Kidney (tissue), 14 donors: Measurements from ENCODE around the gene ZNF341. TPM values are rescaled to one million over a fixed set of nuclear protein-coding genes. Genes with fewer than 3 reads are reported as not detected.

ENCODE experiments used
- DNase-seq, 5 donors: peaks; one replicate each; pipeline ENCODE4 v3.0.0-alpha.2; 2013 to 2020
- FAIRE-seq: peaks from 2 replicates; lab custom pipeline; 2012; peaks lifted over from hg19 to GRCh38; lab: Jason Lieb, UNC
- H3K27ac ChIP-seq, 2 donors: one replicate each; pipeline ENCODE4 v1.7.0; 2013; ENCODE audit warnings: low read depth in 2 of 2, low read length in 2 of 2, inconsistent platforms in 1 of 2
- H3K27me3 ChIP-seq: one replicate; pipeline ENCODE4 v1.7.1; 2013; ENCODE audit warnings: low read length, inconsistent platforms; ENCODE audit not compliant: control insufficient read depth, insufficient read depth
- H3K36me3 ChIP-seq, 3 donors: one replicate each; pipeline versions ENCODE4 v1.7.0 to v1.7.1; 2013; ENCODE audit warnings: low read length in 3 of 3, control low read depth in 1 of 3, inconsistent platforms in 1 of 3; ENCODE audit not compliant: insufficient read depth in 3 of 3, control insufficient read depth in 2 of 3
- H3K4me1 ChIP-seq, 3 donors: one replicate each; pipeline versions ENCODE4 v1.7.0 to v1.7.1; 2013; ENCODE audit warnings: low read length in 3 of 3, inconsistent platforms in 1 of 3, low read depth in 1 of 3; ENCODE audit not compliant: control insufficient read depth in 2 of 3, insufficient read depth in 2 of 3
- H3K4me3 ChIP-seq, 3 donors: one replicate each; pipeline versions ENCODE4 v1.7.0 to v1.8.1; 2013; ENCODE audit warnings: low read length in 3 of 3, control low read depth in 1 of 3, inconsistent platforms in 1 of 3
- H3K9ac ChIP-seq, 3 donors: one replicate each; pipeline versions ENCODE4 v1.7.0 to v1.7.1; 2013; ENCODE audit warnings: low read length in 3 of 3, control low read depth in 1 of 3, inconsistent platforms in 1 of 3
- H3K9me3 ChIP-seq, 3 donors: one replicate each; pipeline versions ENCODE4 v1.7.0 to v1.7.1; 2013; ENCODE audit warnings: low read length in 3 of 3, control low read depth in 1 of 3, inconsistent platforms in 1 of 3; ENCODE audit not compliant: control insufficient read depth in 2 of 3, insufficient read depth in 1 of 3
- intact Hi-C: fragments of 100-400 bp; cut with DNase I; formaldehyde crosslinking; loops from one replicate; pipeline ENCODE4 v1.11.1; 2022
- polyA plus RNA-seq: library from polyadenylated mRNA; stranded (reverse); fragments of 350-450 nt; fragmentation: Illumina TruSeq; extraction: RNeasy Lipid Tissue Mini Kit (QIAGEN cat#74804); gene quantifications from one replicate; pipeline ENCODE4 v1.2.3, GENCODE V29; 2014; ENCODE audit warnings: low read depth, low replicate concordance; ENCODE audit not compliant: insufficient read depth
- total RNA-seq: library from RNA; stranded (reverse); fragmentation: NEBNext Ultra II Directional; extraction: Animal tissue kit (Norgen Biotek cat#: 25700); gene quantifications from one replicate; pipeline ENCODE4 v1.2.1, GENCODE V29; 2021
- TF ChIP-seq, protein P1 (sequence below): IDR thresholded peaks from 3 replicates; pipeline ENCODE4 v1.5.1; 2012; ENCODE audit warnings: mild to moderate bottlenecking, moderate library complexity, borderline replicate concordance; ENCODE audit not compliant: insufficient read depth; ENCODE audit errors: extremely low read depth
- donor health status: control.
- donor health status: control.
- donor health status: control.
- donor health status: control.
- donor health status: control.
- donor health status: DM: yes; HTN: yes; CAD: no.
- donor health status: Normal renal cell carcinoma (clear cell type).

Gene ZNF341
- total and polyA plus RNA-seq, 2 donors from 2014 or later, result 1.5 to 2.6 TPM

DNA sequence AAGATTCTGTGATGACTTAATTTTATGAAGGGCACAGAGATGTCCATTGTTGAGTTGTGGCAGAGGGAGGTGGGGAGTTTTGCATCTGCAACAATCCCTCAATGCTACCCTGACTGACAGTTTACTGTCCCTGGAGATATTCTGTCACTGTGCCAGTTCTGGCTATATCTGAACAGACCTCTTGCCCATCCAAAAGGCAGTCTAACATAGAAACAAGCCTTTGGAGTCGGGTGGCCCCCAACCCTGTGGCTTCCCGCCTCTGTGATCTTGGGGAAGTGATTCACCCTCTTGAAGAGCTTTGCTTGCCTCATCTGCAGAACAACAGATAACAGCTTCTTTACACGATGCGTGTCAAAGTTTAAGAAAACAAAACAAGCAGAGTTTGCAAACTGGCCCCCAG is 41.8 kb upstream of the ZNF341 start:
- Histone ChIP-seq H3K27me3 (no peaks in the 10 kb centered on the region), H3K9me3 (no peaks in the 10 kb centered on the region), H3K4me1 (peaks cover 0 to 6% (median 0%) of the 10 kb centered on the region in 3 donors), H3K4me3 (no peak overlapping the region), H3K36me3 (no peaks in the 10 kb centered on the region), H3K27ac (no peak overlapping the region), H3K9ac (no peak overlapping the region)
- intact Hi-C loops, result no loop called here
- FAIRE-seq, result no peak
- TF ChIP-seq, protein P1, sequence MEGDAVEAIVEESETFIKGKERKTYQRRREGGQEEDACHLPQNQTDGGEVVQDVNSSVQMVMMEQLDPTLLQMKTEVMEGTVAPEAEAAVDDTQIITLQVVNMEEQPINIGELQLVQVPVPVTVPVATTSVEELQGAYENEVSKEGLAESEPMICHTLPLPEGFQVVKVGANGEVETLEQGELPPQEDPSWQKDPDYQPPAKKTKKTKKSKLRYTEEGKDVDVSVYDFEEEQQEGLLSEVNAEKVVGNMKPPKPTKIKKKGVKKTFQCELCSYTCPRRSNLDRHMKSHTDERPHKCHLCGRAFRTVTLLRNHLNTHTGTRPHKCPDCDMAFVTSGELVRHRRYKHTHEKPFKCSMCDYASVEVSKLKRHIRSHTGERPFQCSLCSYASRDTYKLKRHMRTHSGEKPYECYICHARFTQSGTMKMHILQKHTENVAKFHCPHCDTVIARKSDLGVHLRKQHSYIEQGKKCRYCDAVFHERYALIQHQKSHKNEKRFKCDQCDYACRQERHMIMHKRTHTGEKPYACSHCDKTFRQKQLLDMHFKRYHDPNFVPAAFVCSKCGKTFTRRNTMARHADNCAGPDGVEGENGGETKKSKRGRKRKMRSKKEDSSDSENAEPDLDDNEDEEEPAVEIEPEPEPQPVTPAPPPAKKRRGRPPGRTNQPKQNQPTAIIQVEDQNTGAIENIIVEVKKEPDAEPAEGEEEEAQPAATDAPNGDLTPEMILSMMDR, result no peak
- DNase-seq, result no peak

DNA sequence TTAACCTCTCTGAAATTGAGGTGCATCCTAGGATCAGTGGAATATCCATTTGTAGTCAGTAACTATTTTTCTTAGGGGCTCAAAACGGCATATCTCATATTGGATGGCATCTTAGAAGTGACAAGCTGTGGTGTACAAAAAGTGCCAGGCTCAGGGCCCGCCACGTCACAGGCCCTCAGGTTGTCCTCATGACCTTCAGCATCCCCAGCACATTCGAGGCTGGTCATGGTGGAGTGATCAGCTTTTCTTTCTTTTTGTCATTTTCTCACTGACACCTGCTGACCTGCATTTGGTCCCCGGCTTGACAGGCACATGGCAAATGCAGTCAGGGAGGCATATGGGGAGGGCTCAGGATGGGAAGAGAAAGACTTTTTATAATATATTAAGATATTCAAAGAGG is 38.5 kb upstream of the ZNF341 start:
- Histone ChIP-seq H3K4me3 (no peak overlapping the region), H3K4me1 (no peaks in the 10 kb centered on the region), H3K27me3 (no peaks in the 10 kb centered on the region), H3K27ac (no peak overlapping the region), H3K9ac (no peak overlapping the region), H3K9me3 (no peaks in the 10 kb centered on the region), H3K36me3 (no peaks in the 10 kb centered on the region)
- FAIRE-seq, result no peak
- intact Hi-C loops, result no loop called here
- TF ChIP-seq, protein P1, result no peak
- DNase-seq, result no peak

DNA sequence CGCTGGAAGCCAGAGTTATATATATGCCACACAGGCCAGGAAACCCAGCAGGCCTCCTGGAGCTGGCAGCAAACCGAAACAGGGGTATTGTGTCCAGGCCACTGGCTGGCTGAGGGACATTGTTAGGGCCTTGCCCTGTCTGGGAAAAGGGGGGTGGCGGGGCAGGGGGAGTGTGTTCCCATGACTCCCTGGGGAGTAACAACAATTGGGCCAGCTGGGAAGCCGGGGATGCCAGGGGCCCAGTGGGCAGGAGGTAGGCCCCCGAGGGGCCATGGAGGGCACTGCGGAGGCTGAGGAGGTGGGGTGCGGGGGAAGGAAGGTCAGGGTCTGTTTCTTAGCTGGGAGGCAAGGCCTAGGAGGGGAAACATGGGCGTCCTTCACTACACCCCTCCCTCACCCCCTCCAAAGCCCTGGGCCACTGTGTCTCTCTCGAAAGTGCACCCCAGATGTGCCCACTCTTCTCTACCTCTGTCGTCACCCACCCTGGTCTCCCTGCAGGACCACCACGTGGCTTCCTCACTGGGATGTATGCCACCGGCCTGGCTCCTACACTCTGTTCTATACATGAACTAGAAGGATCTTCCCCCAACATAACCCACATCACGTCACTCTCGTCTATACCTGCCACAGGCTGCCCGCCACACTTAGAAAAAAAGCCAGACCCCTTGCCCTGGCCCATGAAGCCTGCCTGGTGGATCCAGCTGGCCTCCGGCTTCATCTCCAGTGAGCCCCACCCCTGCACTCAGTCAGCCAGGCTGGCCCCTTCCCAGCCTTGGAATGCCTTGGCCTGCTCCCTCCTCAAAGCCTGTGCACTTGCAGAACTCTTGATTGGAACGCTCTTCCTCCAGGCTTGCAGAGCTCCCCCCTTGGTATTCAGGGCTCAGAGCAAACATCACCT is 37.8 kb upstream of the ZNF341 start:
- H3K36me3 ChIP-seq, result no peaks in the 10 kb centered on the region
- no peak overlapping the region for H3K9ac ChIP-seq
- H3K27ac ChIP-seq, result peak overlapping the region in 1 of 2 donors; percentile 43
- peak in 1 of 5 donors; percentile 41 for DNase-seq
- TF ChIP-seq, protein P1, result no peak
- H3K27me3 ChIP-seq, result no peaks in the 10 kb centered on the region
- no peaks in the 10 kb centered on the region for H3K9me3 ChIP-seq
- FAIRE-seq, result no peak
- no peak overlapping the region for H3K4me3 ChIP-seq
- H3K4me1 ChIP-seq, result no peaks in the 10 kb centered on the region
- intact Hi-C loops, result no loop called here
